CD14-positive monocyte (primary cell): ENCODE results near the gene NEMP2. TPM values are rescaled to one million over a fixed set of nuclear protein-coding genes. Genes with fewer than 3 reads are reported as not detected.

Source experiments
- DNase-seq, 3 donors: peaks; one replicate each; pipeline ENCODE4 v3.0.0-alpha.2; 2011 to 2022
- H2AFZ ChIP-seq: 2 replicates; pipeline ENCODE4 v1.6.0; 2012; ENCODE audit warnings: mild to moderate bottlenecking, low read depth, low read length, inconsistent platforms; ENCODE audit not compliant: insufficient read depth, poor library complexity, severe bottlenecking
- H3K27ac ChIP-seq, 2 donors: 1 replicate in 1 of 2; 2 replicates in 1 of 2; pipeline ENCODE4 v1.5.1; 2012 to 2013; ENCODE audit warnings: low read length in 2 of 2, control low read depth in 1 of 2, inconsistent platforms in 1 of 2, low read depth in 1 of 2, mild to moderate bottlenecking in 1 of 2
- H3K27me3 ChIP-seq, 2 donors: one replicate each; pipeline versions ENCODE4 v1.6.0 to v1.6.1; 2011 to 2013; ENCODE audit warnings: low read length in 2 of 2; ENCODE audit not compliant: control insufficient read depth in 2 of 2, insufficient read depth in 2 of 2
- H3K36me3 ChIP-seq, 2 donors: replicated peaks in 1 of 2; 1 replicate in 1 of 2; 2 replicates in 1 of 2; pipeline versions ENCODE4 v1.5.1 to v1.6.1; 2012 to 2013; ENCODE audit warnings: low read length in 2 of 2, control low read depth in 1 of 2, inconsistent platforms in 1 of 2, mild to moderate bottlenecking in 1 of 2; ENCODE audit not compliant: insufficient read depth in 2 of 2, control insufficient read depth in 1 of 2
- H3K4me1 ChIP-seq, 2 donors: 1 replicate in 1 of 2; 2 replicates in 1 of 2; pipeline versions ENCODE4 v1.5.1 to v1.6.1; 2012 to 2013; ENCODE audit warnings: low read length in 2 of 2, control low read depth in 1 of 2, inconsistent platforms in 1 of 2, mild to moderate bottlenecking in 1 of 2, moderate library complexity in 1 of 2; ENCODE audit not compliant: insufficient read depth in 2 of 2, control insufficient read depth in 1 of 2
- H3K4me2 ChIP-seq: replicated peaks from 2 replicates; pipeline ENCODE3; 2012; ENCODE audit warnings: low read length, moderate library complexity, mild to moderate bottlenecking; ENCODE audit not compliant: poor library complexity, severe bottlenecking; ENCODE audit errors: extremely low read depth
- H3K4me3 ChIP-seq, 3 experiments: fragments of 200-600 bp in 1 of 3; sonication (generic) in 1 of 3; replicated peaks in 1 of 3; 1 replicate in 2 of 3; 2 replicates in 1 of 3; pipeline ENCODE4 v1.5.1; 2011 to 2013; ENCODE audit warnings: low read length in 3 of 3, mild to moderate bottlenecking in 3 of 3, control low read depth in 2 of 3, low read depth in 2 of 3, inconsistent platforms in 1 of 3, moderate library complexity in 1 of 3
- H3K79me2 ChIP-seq: 2 replicates; pipeline ENCODE4 v1.6.0; 2012; ENCODE audit warnings: mild to moderate bottlenecking, control low read depth, inconsistent platforms, low read length, moderate library complexity; ENCODE audit not compliant: insufficient read depth
- H3K9ac ChIP-seq: 2 replicates; pipeline ENCODE4 v1.6.0; 2017; ENCODE audit warnings: low read length, mild to moderate bottlenecking; ENCODE audit not compliant: insufficient read depth, poor library complexity, severe bottlenecking
- H3K9me3 ChIP-seq, 2 donors: replicated peaks in 1 of 2; 1 replicate in 1 of 2; 2 replicates in 1 of 2; pipeline versions ENCODE4 v1.5.1 to v1.6.1; 2012 to 2013; ENCODE audit warnings: low read length in 2 of 2, control low read depth in 1 of 2; ENCODE audit not compliant: control insufficient read depth in 1 of 2, insufficient read depth in 1 of 2
- H4K20me1 ChIP-seq: 2 replicates; pipeline ENCODE4 v1.6.0; 2012; ENCODE audit warnings: mild to moderate bottlenecking, low read length, control low read depth, moderate library complexity; ENCODE audit not compliant: insufficient read depth
- H3K27ac Mint-ChIP-seq, 7 donors: one replicate each; pipeline ENCODE4 v1.8.0; 2020; ENCODE audit warnings: mild to moderate bottlenecking in 7 of 7, mixed read lengths in 7 of 7, moderate library complexity in 6 of 7, inconsistent platforms in 2 of 7
- H3K27me3 Mint-ChIP-seq, 3 donors: one replicate each; pipeline ENCODE4 v1.8.0; 2021 to 2022; ENCODE audit warnings: low read depth in 3 of 3, mild to moderate bottlenecking in 3 of 3, mixed read lengths in 3 of 3, moderate library complexity in 3 of 3, inconsistent platforms in 1 of 3
- H3K36me3 Mint-ChIP-seq, 2 donors: one replicate each; pipeline ENCODE4 v1.8.0; 2020; ENCODE audit warnings: mixed read lengths in 2 of 2, inconsistent platforms in 1 of 2, mild to moderate bottlenecking in 1 of 2
- H3K4me1 Mint-ChIP-seq: one replicate; pipeline ENCODE4 v1.8.0; 2020; ENCODE audit warnings: mild to moderate bottlenecking, mixed read lengths
- H3K4me3 Mint-ChIP-seq, 2 donors: one replicate each; pipeline ENCODE4 v1.8.0; 2020; ENCODE audit warnings: mild to moderate bottlenecking in 2 of 2, mixed read lengths in 2 of 2, moderate library complexity in 1 of 2
- H3K9me3 Mint-ChIP-seq, 7 donors: one replicate each; pipeline ENCODE4 v1.8.0; 2020 to 2022; ENCODE audit warnings: mixed read lengths in 7 of 7, mild to moderate bottlenecking in 6 of 7, moderate library complexity in 6 of 7, inconsistent platforms in 2 of 7
- WGBS: methylation state at CpG from one replicate; pipeline ENCODE4 v1.1.5; 2013; ENCODE audit warnings: missing lambda C conversion rate; ENCODE audit not compliant: insufficient coverage; 5-methylcytosine and 5-hydroxymethylcytosine counted together
- intact Hi-C, 2 donors: fragments of 100-400 bp; cut with micrococcal nuclease; formaldehyde crosslinking; loops; one replicate each; pipeline versions ENCODE4 v1.15.0 to v1.15.1; 2023
- polyA plus RNA-seq, 3 donors: library from polyadenylated mRNA; depleted of rRNA in 1 of 3; unstranded in 2 of 3; stranded (reverse) in 1 of 3; fragments of 300-500 nt in 2 of 3; fragments of >200 nt in 1 of 3; fragmentation: Illumina TruSeq in 2 of 3; gene quantifications; 1 replicate in 2 of 3; 2 replicates in 1 of 3; pipeline ENCODE4 v1.2.3, GENCODE V29; 2012 to 2021
- TF ChIP-seq, protein P1 (sequence below): fragments of 200-600 bp; IDR thresholded peaks from one replicate; pipeline ENCODE4 v1.8.0; 2022; ENCODE audit warnings: antibody characterized with exemption, mild to moderate bottlenecking

The NEMP2 gene
- polyA plus RNA-seq, 3 donors: 0.44 to 2.5 (median 1.5) TPM

DNA sequence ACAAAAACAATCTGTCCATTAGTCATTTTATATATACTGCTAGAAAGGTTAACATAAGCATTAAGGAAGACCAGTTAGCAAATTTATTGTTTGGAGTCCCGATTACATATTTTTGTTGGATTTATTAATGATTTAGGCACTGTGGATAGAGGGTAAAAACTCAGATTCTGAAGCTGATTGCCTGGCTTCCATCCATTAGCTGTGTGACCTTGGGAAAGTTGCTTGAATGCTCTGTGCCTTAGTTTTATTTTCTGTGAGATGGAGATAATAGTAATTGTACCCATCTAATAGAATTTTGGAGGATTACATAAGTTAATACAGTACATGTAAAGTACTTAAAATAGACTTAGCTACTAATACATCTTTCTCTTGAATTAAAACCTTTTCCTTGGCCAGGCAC, 36.3 kb upstream of the NEMP2 start:
- H3K4me1 Mint-ChIP-seq: no peaks in the 10 kb centered on the region
- intact Hi-C loops: no loop called here
- H4K20me1 ChIP-seq: no peaks in the 10 kb centered on the region
- H3K4me3 ChIP-seq: no peak overlapping the region
- no peaks in the 10 kb centered on the region for H3K36me3 ChIP-seq
- H3K27ac ChIP-seq: no peak overlapping the region
- TF ChIP-seq, protein P1, sequence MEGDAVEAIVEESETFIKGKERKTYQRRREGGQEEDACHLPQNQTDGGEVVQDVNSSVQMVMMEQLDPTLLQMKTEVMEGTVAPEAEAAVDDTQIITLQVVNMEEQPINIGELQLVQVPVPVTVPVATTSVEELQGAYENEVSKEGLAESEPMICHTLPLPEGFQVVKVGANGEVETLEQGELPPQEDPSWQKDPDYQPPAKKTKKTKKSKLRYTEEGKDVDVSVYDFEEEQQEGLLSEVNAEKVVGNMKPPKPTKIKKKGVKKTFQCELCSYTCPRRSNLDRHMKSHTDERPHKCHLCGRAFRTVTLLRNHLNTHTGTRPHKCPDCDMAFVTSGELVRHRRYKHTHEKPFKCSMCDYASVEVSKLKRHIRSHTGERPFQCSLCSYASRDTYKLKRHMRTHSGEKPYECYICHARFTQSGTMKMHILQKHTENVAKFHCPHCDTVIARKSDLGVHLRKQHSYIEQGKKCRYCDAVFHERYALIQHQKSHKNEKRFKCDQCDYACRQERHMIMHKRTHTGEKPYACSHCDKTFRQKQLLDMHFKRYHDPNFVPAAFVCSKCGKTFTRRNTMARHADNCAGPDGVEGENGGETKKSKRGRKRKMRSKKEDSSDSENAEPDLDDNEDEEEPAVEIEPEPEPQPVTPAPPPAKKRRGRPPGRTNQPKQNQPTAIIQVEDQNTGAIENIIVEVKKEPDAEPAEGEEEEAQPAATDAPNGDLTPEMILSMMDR: no peak
- H3K4me3 Mint-ChIP-seq: no peak overlapping the region
- H3K4me2 ChIP-seq: no peak overlapping the region
- H3K27me3 Mint-ChIP-seq: peaks cover 0 to 6% (median 2%) of the 10 kb centered on the region in 3 donors
- no peak overlapping the region for H2AFZ ChIP-seq
- H3K27me3 ChIP-seq: no peaks in the 10 kb centered on the region
- peaks cover 0 to 8% of the 10 kb centered on the region in 2 donors for H3K9me3 ChIP-seq
- no peaks in the 10 kb centered on the region for H3K79me2 ChIP-seq
- peaks cover 6 to 16% (median 11%) of the 10 kb centered on the region in 7 donors for H3K9me3 Mint-ChIP-seq
- 100% methylated on average over 1 of the region's 1 CpG for WGBS
- H3K9ac ChIP-seq: no peak overlapping the region
- H3K4me1 ChIP-seq: no peaks in the 10 kb centered on the region
- H3K36me3 Mint-ChIP-seq: no peaks in the 10 kb centered on the region
- no peak for DNase-seq
- no peak overlapping the region for H3K27ac Mint-ChIP-seq

DNA sequence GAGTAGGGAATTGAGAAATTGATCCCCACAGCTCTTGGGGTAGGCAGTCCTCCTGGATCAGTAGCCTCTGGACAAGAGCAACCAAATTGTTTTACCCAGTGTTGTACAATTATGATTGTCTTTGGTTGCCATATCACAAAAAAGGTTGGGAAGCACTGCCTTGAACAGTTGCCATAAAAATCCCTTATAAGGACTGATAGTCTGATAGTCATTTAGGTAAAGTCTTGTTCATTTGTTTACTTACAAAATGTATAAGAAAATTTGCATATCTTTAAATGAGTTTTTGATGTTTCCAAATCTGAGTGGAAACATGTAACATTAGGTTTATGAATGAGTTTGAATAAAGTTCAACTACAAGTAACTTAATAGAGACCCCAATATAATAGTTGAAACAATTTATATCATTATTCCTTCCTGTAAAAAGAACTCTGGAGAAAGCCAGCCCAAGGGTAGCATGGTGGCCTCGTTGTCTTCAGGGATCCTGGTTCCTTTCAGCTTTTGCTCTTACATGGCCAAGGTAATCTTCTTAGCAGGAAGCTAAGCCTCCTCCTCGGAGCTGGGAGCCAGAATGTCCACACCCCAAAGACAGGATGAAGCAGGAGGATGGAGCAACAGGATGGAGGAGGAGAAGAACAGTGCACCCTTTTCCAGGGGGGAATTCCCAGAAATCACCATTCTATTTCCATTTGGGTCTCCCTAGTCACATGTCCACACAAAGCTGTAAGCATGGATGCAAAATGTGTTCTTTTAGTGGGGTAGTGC, 35.7 kb upstream of the NEMP2 start:
- Histone ChIP-seq H3K27ac (no peak overlapping the region), H3K79me2 (no peaks in the 10 kb centered on the region), H4K20me1 (no peaks in the 10 kb centered on the region), H3K9ac (no peak overlapping the region), H3K36me3 (no peaks in the 10 kb centered on the region), H3K4me1 (no peaks in the 10 kb centered on the region), H3K27me3 (no peaks in the 10 kb centered on the region), H3K4me3 (no peak overlapping the region), H3K9me3 (peaks cover 0 to 8% of the 10 kb centered on the region in 2 donors), H2AFZ (no peak overlapping the region), H3K4me2 (no peak overlapping the region)
- WGBS: no CpG with 5 or more reads among the region's 2 CpGs
- Mint-ChIP-seq H3K4me3 (no peak overlapping the region), H3K27me3 (peaks cover 0 to 6% (median 2%) of the 10 kb centered on the region in 3 donors), H3K4me1 (no peaks in the 10 kb centered on the region), H3K9me3 (peaks cover 6 to 16% (median 11%) of the 10 kb centered on the region in 7 donors), H3K36me3 (no peaks in the 10 kb centered on the region), H3K27ac (no peak overlapping the region)
- TF ChIP-seq, protein P1: no peak
- DNase-seq: no peak
- intact Hi-C loops: no loop called here
